SK-N-MC (cell line): ENCODE results near the gene LDLRAD1.
"Not testable (repeated sequence)": the region's sequence is repeated elsewhere in the genome, so short reads cannot be mapped to it uniquely, and the experiment has no call there.

ENCODE experiments used
- DNase-seq: peaks from one replicate; pipeline ENCODE4 v3.0.0-alpha.2; 2011; ENCODE audit warnings: low read depth, low spot score
- H3K27ac ChIP-seq: fragments of 200-600 bp; sonication (generic); 2 replicates; pipeline ENCODE4 v1.5.1; 2016; ENCODE audit warnings: mixed run types
- H3K36me3 ChIP-seq: fragments of 200-600 bp; sonication (generic); 2 replicates; pipeline ENCODE4 v1.6.1; 2017; ENCODE audit warnings: antibody characterized with exemption, low read length, mixed read lengths; ENCODE audit not compliant: insufficient read depth
- H3K4me3 ChIP-seq: fragments of 200-600 bp; sonication (generic); 2 replicates; pipeline ENCODE4 v1.5.1; 2016
- H3K9ac ChIP-seq: fragments of 200-600 bp; sonication (generic); 2 replicates; pipeline ENCODE4 v1.8.0; 2017; ENCODE audit warnings: mixed run types, mixed read lengths; ENCODE audit not compliant: insufficient read length
- H3K9me3 ChIP-seq: fragments of 200-600 bp; sonication (generic); 2 replicates; pipeline ENCODE4 v1.6.1; 2017; ENCODE audit warnings: low read depth, mild to moderate bottlenecking, antibody characterized with exemption, low read length, moderate library complexity, mixed read lengths
- EZH2 ChIP-seq: fragments of 200-600 bp; sonication (generic); IDR thresholded peaks from one replicate; pipeline ENCODE4 v1.6.1; 2017; ENCODE audit warnings: antibody characterized with exemption
- FOXP2 ChIP-seq: optimal IDR thresholded peaks from 2 replicates; pipeline ENCODE3; 2011; ENCODE audit warnings: mild to moderate bottlenecking, moderate library complexity; ENCODE audit not compliant: insufficient read depth; ENCODE audit errors: extremely low read length, control extremely low read depth
- POLR2AphosphoS5 ChIP-seq: IDR thresholded peaks from 2 replicates; pipeline ENCODE4 v1.6.1; 2012; ENCODE audit warnings: mild to moderate bottlenecking, low read depth, low read length, borderline replicate concordance

Gene LDLRAD1

DNA sequence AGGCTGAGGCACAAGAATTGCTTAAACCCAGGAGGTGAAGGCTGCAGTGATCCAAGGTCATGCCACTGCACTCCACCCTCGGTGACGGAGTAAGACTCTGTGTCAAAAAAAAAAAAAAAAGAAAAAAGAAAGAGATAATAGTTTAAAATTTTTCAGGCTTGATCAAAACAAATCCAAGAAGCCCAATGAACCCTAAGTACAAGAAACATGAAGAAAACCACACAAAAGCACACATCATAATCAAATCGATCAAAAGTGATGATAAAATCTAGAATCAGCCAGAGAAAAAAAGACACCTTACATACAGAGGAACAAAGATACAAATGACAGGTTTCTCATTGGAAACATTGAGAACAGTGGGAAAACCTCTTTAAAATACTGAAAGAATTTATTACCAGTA is 31.5 kb downstream of the LDLRAD1 start:
- no peaks in the 10 kb centered on the region for H3K9me3 ChIP-seq
- no peak for DNase-seq
- H3K27ac ChIP-seq = no peak overlapping the region
- H3K9ac ChIP-seq = no peak overlapping the region
- no peaks in the 10 kb centered on the region for H3K36me3 ChIP-seq
- TF ChIP-seq FOXP2 (no peak), POLR2AphosphoS5 (no peak), EZH2 (no peak)
- H3K4me3 ChIP-seq = no peak overlapping the region

DNA sequence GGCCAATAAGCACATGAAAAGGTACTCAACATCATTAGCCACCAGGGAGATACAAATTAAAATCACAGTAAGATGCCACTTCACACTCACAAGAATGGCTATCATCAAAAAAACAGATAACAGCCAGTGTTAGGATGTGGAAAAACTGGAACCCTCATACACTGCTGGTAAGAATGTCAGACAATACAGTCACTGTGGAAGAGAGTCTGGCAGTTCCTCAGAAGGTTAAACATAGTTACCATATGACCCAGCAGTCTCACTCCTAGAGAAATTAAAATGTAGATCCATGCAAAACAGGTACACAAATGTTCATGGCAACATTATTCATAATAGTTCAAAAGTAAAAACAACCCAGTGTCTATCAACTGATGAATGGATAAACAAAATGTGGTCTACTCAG is 33.3 kb downstream of the LDLRAD1 start:
- no peak overlapping the region for H3K27ac ChIP-seq
- TF ChIP-seq EZH2 = no peak
- no peak for TF ChIP-seq POLR2AphosphoS5
- TF ChIP-seq FOXP2 = no peak
- H3K36me3 ChIP-seq = no peaks in the 10 kb centered on the region
- no peaks in the 10 kb centered on the region for H3K9me3 ChIP-seq
- no peak for DNase-seq
- no peak overlapping the region for H3K4me3 ChIP-seq
- no peak overlapping the region for H3K9ac ChIP-seq

DNA sequence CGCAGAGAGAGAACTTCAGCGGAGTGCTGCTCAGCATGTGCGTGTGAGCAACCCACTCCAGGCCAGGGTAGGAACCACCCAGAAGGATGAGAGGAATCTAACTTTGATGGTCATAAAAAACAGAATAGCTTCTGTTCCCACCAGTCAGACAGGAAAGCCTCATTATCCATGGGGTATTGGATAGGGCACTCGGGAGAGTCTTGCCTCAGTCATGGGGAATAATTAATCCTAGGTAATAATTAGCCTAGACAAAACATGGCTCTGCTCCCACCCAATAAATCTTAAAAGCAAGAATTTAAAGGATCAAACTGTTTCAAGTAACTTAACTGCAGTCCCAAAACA is 35.3 kb downstream of the LDLRAD1 start:
- no peak for TF ChIP-seq FOXP2
- no peak for TF ChIP-seq POLR2AphosphoS5
- TF ChIP-seq EZH2 = no peak
- no peaks in the 10 kb centered on the region for H3K36me3 ChIP-seq
- no peaks in the 10 kb centered on the region for H3K9me3 ChIP-seq
- peak overlapping the region; percentile 40; the same call in 1 of the 2 replicates for H3K4me3 ChIP-seq
- H3K9ac ChIP-seq = no peak overlapping the region
- no peak overlapping the region for H3K27ac ChIP-seq
- DNase-seq = no peak

DNA sequence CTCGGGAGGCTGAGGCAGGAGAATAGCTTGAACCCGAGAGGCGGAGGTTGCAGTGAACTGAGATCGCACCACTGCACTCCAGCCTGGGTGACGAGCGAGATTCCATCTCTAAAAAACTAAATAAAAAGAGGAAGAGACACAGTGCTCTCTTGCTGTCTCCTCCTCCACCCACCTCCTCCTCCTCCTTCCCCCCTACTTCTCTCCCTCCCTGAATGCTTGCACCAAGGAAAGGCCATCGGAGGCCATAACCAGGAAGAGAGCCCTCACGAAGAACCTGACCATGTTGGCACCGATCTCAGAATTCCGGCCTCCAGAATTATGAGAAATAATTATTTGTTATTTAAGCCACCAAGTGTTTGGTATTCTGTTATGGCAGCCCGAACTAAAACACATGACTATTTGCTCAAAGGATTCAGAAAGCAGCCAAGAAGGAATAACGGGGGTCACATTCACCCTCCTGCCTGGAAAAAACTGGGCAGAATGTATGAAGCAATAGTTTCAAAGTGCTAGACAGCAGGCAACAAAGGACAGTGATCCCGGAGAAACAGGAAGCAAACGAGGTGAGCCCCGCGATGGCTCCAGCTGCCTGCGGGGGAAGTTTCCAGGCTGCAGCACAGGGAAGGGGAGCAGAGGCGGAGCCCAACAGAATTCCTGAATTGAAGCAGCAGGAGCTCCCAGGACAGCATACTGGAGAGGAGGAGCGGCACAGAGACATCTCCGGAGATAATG is 35.8 kb downstream of the LDLRAD1 start:
- peak overlapping the region; percentile 26; the same call in 1 of the 2 replicates for H3K27ac ChIP-seq
- H3K4me3 ChIP-seq = peak overlapping the region; percentile 40
- DNase-seq = no peak
- no peaks in the 10 kb centered on the region for H3K36me3 ChIP-seq
- H3K9ac ChIP-seq = peak overlapping the region; percentile 35
- no peaks in the 10 kb centered on the region for H3K9me3 ChIP-seq
- no peak for TF ChIP-seq POLR2AphosphoS5

DNA sequence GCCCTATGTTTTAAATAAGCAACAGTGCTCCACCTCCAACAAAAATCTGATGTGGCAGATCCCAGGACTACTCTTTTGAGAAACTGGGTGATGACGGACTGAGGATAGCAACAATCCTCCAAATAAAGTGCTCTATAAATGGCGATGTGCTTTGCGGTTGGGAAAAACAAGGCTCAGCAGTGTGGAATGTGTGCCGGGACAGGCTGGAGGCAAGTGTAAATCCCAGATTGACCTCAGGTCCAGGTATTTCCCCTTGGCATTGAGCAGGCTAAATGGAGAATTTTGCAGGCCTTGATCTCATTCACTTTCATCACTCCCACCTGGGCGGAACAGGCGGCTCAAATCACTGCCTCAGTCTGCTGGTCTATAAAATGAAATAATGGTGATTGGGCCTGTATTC is 36.8 kb downstream of the LDLRAD1 start:
- H3K9me3 ChIP-seq = no peaks in the 10 kb centered on the region
- TF ChIP-seq EZH2 (no peak), POLR2AphosphoS5 (no peak), FOXP2 (no peak)
- DNase-seq = no peak
- H3K36me3 ChIP-seq = no peaks in the 10 kb centered on the region
- H3K4me3 ChIP-seq = no peak overlapping the region
- no peak overlapping the region for H3K9ac ChIP-seq
- H3K27ac ChIP-seq = no peak overlapping the region

DNA sequence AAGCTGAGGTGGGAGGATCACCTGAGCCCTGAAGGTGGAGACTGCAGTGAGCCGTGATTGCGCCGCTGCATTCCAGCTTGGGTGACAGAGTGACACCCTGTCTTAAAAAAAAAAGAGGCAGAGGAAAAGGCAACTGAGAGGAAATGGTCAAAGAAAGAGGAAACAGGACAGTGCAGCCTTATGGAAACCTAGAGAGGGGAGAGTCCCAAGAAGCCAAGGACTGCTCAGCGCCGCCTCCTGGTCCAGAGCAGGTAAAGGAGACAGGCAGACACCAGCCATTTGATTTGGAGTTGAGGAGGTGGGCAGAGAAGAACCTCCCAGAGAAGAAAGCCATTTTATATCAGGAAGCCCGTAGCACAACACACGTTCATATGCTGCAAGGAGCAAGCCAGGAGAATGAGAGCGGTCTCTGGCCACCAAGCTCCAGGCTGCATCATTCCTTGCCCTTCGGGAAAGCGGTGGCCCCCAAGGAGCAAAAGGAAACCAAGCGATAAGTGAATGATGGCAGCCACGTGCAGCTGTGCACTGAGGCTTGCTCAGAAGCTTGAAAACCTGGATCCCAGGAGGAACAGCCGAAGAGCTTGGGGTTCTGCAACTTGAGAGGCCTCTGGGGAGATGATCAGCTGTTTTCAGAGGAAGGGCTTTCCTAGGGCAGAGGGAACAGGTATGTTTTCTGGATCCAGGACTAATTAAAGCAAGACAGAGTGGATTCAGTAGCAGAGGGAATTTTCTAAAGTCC is 38.1 kb downstream of the LDLRAD1 start:
- H3K9me3 ChIP-seq = no peaks in the 10 kb centered on the region
- H3K9ac ChIP-seq = no peak overlapping the region
- no peak for DNase-seq
- TF ChIP-seq POLR2AphosphoS5 (no peak), EZH2 (no peak), FOXP2 (no peak)
- no peaks in the 10 kb centered on the region for H3K36me3 ChIP-seq
- no peak overlapping the region for H3K27ac ChIP-seq
- H3K4me3 ChIP-seq = no peak overlapping the region

DNA sequence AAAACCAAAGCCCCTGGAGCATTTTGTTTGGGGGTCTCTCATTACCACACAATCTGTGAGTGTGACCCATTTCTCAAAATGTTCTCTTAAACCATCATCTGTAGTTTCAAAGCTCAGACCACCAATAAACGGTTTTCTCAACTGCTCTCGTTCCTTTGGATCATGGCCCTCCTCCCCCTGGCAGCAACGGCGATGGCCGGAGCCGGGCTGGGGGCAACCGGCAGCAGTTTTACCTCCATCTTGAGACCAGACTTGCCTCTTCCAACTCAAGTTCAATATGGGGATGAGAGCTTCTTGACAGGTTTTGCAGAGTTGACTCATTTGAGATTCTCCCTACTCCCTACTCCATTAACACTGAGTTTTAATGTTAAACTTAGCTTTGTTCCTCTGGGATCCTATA is 42.1 kb downstream of the LDLRAD1 start:
- no peak overlapping the region for H3K4me3 ChIP-seq
- no peak for TF ChIP-seq FOXP2
- TF ChIP-seq EZH2 = no peak
- no peak for TF ChIP-seq POLR2AphosphoS5
- no peak overlapping the region for H3K27ac ChIP-seq
- peaks cover 16% of the 10 kb centered on the region for H3K36me3 ChIP-seq
- DNase-seq = no peak
- H3K9ac ChIP-seq = no peak overlapping the region
- H3K9me3 ChIP-seq = no peaks in the 10 kb centered on the region

DNA sequence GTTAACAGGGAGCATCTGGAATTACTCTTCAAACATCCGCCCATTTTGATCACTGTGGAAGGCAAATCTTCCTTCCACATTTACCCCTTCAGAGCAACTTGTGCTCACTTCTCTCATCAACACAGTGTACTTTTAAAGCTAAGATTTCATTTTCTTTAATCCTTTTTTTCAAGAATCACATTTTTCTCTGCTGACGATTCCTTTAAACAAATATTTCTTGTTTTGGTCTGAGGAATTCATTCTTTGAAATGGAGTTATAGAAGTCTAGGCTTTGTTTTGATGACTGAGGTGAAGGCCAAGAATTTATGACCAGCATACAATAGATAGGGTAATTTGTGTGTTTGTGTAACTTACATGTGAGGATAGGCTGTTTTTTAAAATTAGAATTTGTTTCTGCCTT is 46.3 kb downstream of the LDLRAD1 start:
- Histone ChIP-seq H3K27ac (no peak overlapping the region), H3K36me3 (peaks cover 50% of the 10 kb centered on the region), H3K9me3 (no peaks in the 10 kb centered on the region), H3K4me3 (no peak overlapping the region), H3K9ac (no peak overlapping the region)
- TF ChIP-seq EZH2 (no peak), FOXP2 (no peak), POLR2AphosphoS5 (no peak)
- no peak for DNase-seq

DNA sequence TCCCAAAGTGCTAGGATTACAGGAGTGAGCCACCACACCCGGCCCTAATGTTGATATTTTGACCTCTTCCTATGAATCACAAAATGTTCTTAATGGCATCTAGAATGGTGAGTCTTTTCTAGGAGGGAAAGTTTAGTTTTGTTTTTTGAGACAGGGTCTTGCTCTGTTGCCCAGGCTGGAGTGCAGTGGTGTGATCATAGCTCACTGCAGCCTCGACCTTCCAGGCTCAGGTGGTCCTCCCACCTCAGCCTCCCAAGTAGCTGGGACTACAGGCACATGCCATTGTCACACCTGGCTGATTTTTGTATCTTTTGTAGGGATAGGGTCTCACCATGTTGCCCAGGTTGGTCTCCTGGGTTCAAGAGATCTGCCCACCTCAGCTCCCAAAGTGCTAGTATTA is 48.7 kb downstream of the LDLRAD1 start:
- H3K36me3 ChIP-seq = peaks cover 66% of the 10 kb centered on the region
- H3K9ac ChIP-seq, H3K27ac ChIP-seq, H3K9me3 ChIP-seq, H3K4me3 ChIP-seq, DNase-seq: not testable (repeated sequence)
